Fibroblast of pulmonary artery (primary cell): ENCODE measurements around the gene B3GAT1.

Source experiments
- DNase-seq: peaks from one replicate; pipeline ENCODE4 v3.0.0-alpha.2; 2010; ENCODE audit warnings: low read depth
- H3K4me3 ChIP-seq: replicated peaks from 2 replicates; pipeline ENCODE4 v1.5.1; 2011; ENCODE audit warnings: low read depth, mild to moderate bottlenecking, control low read depth, low read length, moderate library complexity
- TF ChIP-seq, protein P1 (sequence below): IDR thresholded peaks from 2 replicates; pipeline ENCODE4 v1.5.1; 2011; ENCODE audit warnings: mild to moderate bottlenecking, control low read depth, low read length, inconsistent platforms; ENCODE audit errors: missing control alignments

The B3GAT1 gene

DNA sequence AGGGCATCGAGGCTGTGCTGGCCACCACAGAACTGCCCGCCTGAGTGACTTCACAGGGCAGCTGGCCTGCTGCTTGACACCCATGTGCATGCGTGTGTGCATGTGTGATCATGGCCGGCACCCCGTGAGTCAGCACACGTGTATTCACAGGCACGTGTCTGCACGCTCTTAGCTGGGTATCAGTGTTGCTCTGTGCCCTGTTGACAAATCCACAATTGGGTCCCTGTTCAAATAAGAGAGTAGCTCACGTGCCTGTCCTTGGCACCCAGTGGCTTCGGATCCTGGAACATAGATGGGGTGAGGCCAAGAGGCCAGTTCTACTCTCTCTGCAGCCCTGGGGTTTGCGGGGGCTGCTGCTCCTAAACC lies 14.0 kb downstream of the B3GAT1 start:
- no peak overlapping the region for H3K4me3 ChIP-seq
- TF ChIP-seq, protein P1, sequence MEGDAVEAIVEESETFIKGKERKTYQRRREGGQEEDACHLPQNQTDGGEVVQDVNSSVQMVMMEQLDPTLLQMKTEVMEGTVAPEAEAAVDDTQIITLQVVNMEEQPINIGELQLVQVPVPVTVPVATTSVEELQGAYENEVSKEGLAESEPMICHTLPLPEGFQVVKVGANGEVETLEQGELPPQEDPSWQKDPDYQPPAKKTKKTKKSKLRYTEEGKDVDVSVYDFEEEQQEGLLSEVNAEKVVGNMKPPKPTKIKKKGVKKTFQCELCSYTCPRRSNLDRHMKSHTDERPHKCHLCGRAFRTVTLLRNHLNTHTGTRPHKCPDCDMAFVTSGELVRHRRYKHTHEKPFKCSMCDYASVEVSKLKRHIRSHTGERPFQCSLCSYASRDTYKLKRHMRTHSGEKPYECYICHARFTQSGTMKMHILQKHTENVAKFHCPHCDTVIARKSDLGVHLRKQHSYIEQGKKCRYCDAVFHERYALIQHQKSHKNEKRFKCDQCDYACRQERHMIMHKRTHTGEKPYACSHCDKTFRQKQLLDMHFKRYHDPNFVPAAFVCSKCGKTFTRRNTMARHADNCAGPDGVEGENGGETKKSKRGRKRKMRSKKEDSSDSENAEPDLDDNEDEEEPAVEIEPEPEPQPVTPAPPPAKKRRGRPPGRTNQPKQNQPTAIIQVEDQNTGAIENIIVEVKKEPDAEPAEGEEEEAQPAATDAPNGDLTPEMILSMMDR = no peak
- DNase-seq = no peak

DNA sequence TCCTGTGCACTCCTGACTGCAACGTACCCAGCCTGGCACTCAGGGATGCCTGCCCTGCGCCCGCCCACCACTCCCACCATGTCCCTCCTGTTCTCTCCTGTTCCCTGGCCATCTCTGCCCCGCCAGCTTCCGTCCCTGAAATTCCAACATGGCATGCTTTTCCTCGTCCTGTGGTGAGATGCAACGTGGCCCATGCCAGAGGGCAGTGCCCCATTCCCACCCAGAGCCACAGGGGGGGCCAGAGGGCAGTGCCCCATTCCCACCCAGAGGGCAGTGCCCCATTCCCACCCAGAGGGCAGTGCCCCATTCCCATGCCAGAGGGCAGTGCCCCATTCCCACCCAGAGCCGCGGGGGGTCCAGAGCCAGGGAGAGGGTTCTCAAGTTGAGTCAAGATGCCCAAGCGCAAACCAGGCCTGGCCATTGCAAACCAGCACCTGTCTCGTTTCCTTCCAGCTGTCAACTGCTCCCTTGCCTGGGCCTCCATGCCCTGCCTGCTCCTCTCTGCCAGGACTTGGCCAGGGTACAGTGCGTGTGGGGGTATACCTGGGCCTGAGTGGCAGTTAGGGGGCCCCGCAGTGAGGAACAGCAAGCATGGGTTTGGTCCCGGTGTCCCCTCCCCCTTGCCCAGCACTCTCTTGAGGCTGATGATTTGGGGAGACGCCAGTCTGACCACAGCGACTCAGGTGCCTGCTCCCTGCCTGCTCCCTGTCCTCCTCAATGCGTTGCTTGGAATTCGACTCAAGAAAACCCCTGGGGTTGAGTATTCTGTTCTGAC lies 14.6 kb downstream of the B3GAT1 start:
- DNase-seq = no peak
- H3K4me3 ChIP-seq = no peak overlapping the region
- TF ChIP-seq, protein P1 = no peak

DNA sequence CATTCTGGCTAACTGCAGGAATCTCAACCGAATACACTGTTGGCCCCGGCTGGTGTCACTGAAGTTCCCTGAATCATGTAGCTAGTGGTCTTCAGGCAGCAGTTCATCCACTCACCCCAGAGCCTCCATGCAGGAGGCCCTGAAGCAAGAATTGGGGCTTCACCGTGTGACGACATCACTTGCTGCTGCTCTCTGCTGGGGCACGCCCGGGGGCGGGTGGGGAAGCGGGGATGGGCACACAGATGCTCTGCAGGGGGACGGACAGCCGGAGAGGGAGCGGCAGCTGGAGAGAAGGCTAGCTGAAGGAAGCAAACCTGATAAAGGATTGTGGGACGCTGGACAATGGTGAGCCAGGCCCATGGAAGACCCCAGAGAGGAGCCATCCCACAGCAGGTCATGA lies 17.0 kb downstream of the B3GAT1 start:
- no peak for DNase-seq
- H3K4me3 ChIP-seq = no peak overlapping the region
- TF ChIP-seq, protein P1 = no peak

DNA sequence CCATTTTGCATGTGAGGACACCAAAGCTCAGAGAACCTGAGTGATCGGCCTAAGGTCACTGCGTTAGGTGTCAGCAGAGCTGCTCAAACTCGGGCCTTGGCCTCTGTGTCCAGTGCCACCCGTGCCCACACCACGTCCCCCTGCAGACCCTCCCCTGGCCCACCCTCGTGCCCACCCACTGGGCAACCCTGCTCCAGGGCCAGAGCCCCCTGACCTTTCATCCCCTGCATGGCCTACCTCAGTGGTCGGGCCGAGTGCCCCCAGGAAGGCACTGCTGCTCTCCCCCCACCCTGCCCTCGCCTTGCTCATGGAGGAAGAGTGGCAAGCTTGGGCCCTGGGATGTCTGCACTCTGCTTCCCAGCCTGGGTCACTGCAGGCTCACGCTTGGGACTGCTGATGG lies 17.7 kb downstream of the B3GAT1 start:
- no peak for DNase-seq
- H3K4me3 ChIP-seq = no peak overlapping the region
- TF ChIP-seq, protein P1 = no peak

DNA sequence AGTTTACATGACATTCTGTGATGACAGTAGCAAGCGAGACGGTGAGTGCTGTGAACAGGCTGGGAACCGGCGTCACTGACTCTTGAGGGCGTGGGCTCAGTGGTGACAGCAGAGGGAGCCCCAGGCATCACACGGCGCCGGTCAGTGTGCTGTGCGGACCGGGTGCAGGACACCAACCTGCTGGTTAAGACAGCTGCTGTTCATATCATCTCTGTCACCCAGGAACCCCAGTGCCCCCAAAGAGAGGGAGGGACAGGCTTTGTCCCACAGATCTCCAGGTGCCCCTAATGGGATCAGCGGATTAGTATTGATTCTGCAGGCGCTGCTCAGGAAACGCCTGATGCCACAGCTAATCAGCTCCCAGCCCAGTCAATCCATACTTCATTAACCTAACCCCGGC lies 18.4 kb downstream of the B3GAT1 start:
- H3K4me3 ChIP-seq = no peak overlapping the region
- no peak for DNase-seq
- TF ChIP-seq, protein P1 = no peak

DNA sequence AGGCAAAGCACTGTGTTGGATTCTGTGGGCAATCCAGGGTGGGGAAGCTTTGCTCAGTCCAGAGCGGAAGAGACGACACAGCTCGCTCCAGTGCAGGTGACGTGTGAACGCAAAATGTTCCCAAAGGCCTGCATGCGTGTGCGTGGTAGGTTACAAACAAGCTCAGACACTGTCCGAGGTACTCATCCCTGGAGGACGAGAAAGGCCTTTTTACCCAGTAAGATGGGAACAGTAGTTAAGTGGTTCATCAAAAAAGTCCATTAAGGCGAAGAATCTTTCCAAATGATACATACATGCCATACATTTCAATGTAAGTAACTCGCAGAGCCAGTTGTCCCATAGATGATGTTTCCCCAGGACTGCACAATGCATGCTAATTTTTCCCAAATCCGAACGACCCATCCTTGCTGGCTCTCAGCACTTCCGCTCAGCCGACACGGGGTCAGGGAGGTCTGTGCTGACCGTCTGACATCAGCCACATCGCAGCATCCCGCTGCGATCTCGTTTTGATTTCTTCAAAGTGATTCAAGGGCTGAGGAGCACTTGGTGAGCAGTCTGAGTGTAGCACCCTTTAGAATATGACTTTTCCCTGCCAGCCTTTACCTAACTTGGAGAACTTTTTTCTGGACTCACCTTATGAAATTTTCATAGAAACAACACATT lies 19.0 kb downstream of the B3GAT1 start:
- no peak overlapping the region for H3K4me3 ChIP-seq
- no peak for DNase-seq
- TF ChIP-seq, protein P1 = no peak
